Measurements from ENCODE around the gene LDHD. TPM values are rescaled to one million over a fixed set of nuclear protein-coding genes. Genes with fewer than 3 reads are reported as not detected.

The LDHD gene
- total RNA-seq, 6 experiments from 2014 or later: 62.9 to 98.5 (median 90.2) TPM

GRCh38 chr16:75089486-75090202 is 26.9 kb downstream of the LDHD start:
- Histone ChIP-seq H3K27me3 (no peaks in the 10 kb centered on the region), H3K4me3 (no peak overlapping the region), H3K27ac (no peak overlapping the region), H3K9me3 (no peaks in the 10 kb centered on the region), H3K4me1 (peaks cover 0 to 27% (median 6%) of the 10 kb centered on the region in 4 donors), H3K36me3 (no peaks in the 10 kb centered on the region)
- DNase-seq (no peak), ATAC-seq (no peak)
- intact Hi-C loops (cut with DNase I): no loop called here
- TF ChIP-seq CTCF (IDR thresholded peaks at IDR 0.05) (no peak), POLR2A (IDR thresholded peaks at IDR 0.05) (no peak)
- WGBS (ENCODE audit: insufficient coverage, low coverage, low lambda C conversion rate, missing lambda C conversion rate): 72% methylated on average over 5 of the region's 6 CpGs

- Histone ChIP-seq H3K36me3 (no peaks in the 10 kb centered on the region), H3K27ac (no peak overlapping the region), H3K4me3 (no peak overlapping the region), H3K27me3 (no peaks in the 10 kb centered on the region), H3K9me3 (no peaks in the 10 kb centered on the region), H3K4me1 (peaks cover 0 to 32% (median 8%) of the 10 kb centered on the region in 4 donors)
- DNase-seq (no peak), ATAC-seq (no peak)
- WGBS (ENCODE audit: insufficient coverage, low coverage, low lambda C conversion rate, missing lambda C conversion rate): 67% methylated on average over 3 of the region's 8 CpGs
- TF ChIP-seq CTCF (IDR thresholded peaks at IDR 0.05) (no peak), POLR2A (IDR thresholded peaks at IDR 0.05) (no peak)
- intact Hi-C loops (cut with DNase I): no loop called here
Measured at GRCh38 chr16:75088934-75089333, 27.6 kb downstream of the LDHD start.

GRCh38 chr16:75088216-75088615 is 28.4 kb downstream of the LDHD start:
- no peaks in the 10 kb centered on the region for H3K9me3 ChIP-seq
- H3K27ac ChIP-seq: no peak overlapping the region
- no peak for TF ChIP-seq CTCF (IDR thresholded peaks at IDR 0.05)
- H3K27me3 ChIP-seq: no peaks in the 10 kb centered on the region
- no peak for DNase-seq
- WGBS (ENCODE audit: insufficient coverage, low coverage, low lambda C conversion rate, missing lambda C conversion rate): 37% methylated on average over 3 of the region's 3 CpGs
- H3K4me3 ChIP-seq: no peak overlapping the region
- intact Hi-C loops (cut with DNase I): no loop called here
- no peak for ATAC-seq
- peaks cover 0 to 36% (median 11%) of the 10 kb centered on the region in 4 donors for H3K4me1 ChIP-seq
- no peaks in the 10 kb centered on the region for H3K36me3 ChIP-seq

- Histone ChIP-seq H3K27ac (peak overlapping the region in 2 of 3 donors; percentile 40 to 53), H3K4me3 (no peak overlapping the region), H3K36me3 (no peaks in the 10 kb centered on the region), H3K27me3 (no peaks in the 10 kb centered on the region), H3K4me1 (peaks cover 0 to 32% (median 13%) of the 10 kb centered on the region in 4 donors), H3K9me3 (no peaks in the 10 kb centered on the region)
- DNase-seq (no peak), ATAC-seq (peak; percentile 59 to 71 (median 68))
- WGBS (ENCODE audit: insufficient coverage, low coverage, low lambda C conversion rate, missing lambda C conversion rate): 27% methylated on average over 6 of the region's 10 CpGs
- intact Hi-C loops (cut with DNase I): no loop called here
- TF ChIP-seq CTCF (IDR thresholded peaks at IDR 0.05) (no peak), POLR2A (IDR thresholded peaks at IDR 0.05) (no peak)
Measured at GRCh38 chr16:75087375-75087979, 29.1 kb downstream of the LDHD start.
